ENCODE measurements around the gene DHX32. TPM values are rescaled to one million over a fixed set of nuclear protein-coding genes. Genes with fewer than 3 reads are reported as not detected.

DHX32 gene
- total RNA-seq, 1 experiment from 2014 or later, result 36.2 TPM

DNA sequence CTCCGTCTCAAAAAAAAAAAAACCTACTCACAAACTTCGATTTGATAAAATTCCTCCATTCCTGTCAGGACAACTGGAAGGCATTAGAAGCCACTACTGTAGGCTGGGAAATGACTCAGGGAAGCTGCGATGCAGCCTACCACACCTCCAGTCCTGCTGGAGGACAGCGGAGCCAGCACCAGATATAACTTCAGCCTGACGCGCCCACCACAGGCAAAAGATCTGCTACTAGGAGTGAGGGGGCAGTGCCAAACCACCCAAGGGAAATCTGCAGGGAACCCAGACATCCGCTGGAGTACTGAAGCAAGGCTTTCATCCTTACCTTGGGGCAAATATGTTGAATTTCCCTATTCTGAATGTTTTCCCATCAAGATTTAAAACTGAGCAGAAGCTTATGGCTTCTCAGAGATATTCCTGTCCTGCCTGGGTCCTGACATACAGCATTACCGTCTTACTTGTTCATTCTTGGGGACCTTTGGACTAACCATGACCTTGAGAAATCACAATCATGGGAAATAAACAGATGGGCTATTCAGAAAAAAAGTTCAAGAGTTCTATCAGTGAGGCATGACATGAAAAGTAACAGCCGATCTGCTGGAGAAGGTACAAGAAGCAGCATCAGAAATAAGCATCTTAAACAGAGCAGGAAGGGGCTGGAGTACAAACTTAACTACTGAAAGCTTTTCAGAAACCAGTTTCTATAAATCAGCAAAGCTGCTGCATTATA lies 37.3 kb downstream of the DHX32 start:
- Histone ChIP-seq H3K27ac (ENCODE audit: low read depth, low read length, poor library complexity, severe bottlenecking) (no peak overlapping the region), H3K36me3 (ENCODE audit: insufficient read depth, low read length, poor library complexity, severe bottlenecking) (peaks cover 34% of the 10 kb centered on the region), H3K4me1 (ENCODE audit: insufficient read depth, low read length, poor library complexity, severe bottlenecking) (no peaks in the 10 kb centered on the region), H3K4me3 (ENCODE audit: low read depth, low read length, poor library complexity, severe bottlenecking) (no peak overlapping the region), H3K27me3 (replicated peaks; ENCODE audit: insufficient read depth, low read depth, low read length, poor library complexity) (no peaks in the 10 kb centered on the region), H3K9me3 (ENCODE audit: low read depth, low read length, poor library complexity, severe bottlenecking) (no peaks in the 10 kb centered on the region)
- intact Hi-C loops (cut with micrococcal nuclease; ENCODE audit: unreplicated experiment), result no loop called here
- POLR2A ChIA-PET (ENCODE audit: low non-redundant PET), result no interaction called here
- BruUV-seq (replicated peaks), result no TSS peak
- CTCF ChIA-PET, result no interaction called here
- no peak for DNase-seq (ENCODE audit: low spot score)
- TF ChIP-seq, protein P1, sequence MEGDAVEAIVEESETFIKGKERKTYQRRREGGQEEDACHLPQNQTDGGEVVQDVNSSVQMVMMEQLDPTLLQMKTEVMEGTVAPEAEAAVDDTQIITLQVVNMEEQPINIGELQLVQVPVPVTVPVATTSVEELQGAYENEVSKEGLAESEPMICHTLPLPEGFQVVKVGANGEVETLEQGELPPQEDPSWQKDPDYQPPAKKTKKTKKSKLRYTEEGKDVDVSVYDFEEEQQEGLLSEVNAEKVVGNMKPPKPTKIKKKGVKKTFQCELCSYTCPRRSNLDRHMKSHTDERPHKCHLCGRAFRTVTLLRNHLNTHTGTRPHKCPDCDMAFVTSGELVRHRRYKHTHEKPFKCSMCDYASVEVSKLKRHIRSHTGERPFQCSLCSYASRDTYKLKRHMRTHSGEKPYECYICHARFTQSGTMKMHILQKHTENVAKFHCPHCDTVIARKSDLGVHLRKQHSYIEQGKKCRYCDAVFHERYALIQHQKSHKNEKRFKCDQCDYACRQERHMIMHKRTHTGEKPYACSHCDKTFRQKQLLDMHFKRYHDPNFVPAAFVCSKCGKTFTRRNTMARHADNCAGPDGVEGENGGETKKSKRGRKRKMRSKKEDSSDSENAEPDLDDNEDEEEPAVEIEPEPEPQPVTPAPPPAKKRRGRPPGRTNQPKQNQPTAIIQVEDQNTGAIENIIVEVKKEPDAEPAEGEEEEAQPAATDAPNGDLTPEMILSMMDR (conservative IDR thresholded peaks at IDR 0.05; ENCODE audit: low read depth, low read length), result no peak
- TF ChIP-seq EZH2 (IDR thresholded peaks at IDR 0.05; ENCODE audit: borderline replicate concordance, low read depth, low read length, poor library complexity, severe bottlenecking), result no peak

DNA sequence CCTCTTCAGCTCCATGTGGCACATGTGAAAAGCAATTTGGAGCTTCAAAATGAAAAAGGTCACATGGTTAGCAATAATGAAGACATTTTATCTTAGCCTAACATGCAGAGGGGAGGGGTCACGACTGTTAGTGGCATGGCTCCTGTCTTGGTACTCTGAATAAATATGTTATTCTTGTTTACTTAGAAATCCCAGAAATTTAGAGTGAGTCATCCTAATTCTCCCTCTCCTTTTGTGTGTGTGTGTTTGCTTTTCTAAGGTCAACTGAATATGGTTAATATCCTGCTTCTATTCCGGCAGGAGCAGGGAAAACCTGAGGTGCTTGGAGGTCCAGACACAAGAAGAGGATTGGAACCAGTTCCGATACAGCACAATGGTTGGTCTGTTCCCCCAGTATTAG lies 40.1 kb downstream of the DHX32 start:
- CTCF ChIA-PET, result no interaction called here
- no peak for DNase-seq (ENCODE audit: low spot score)
- no peaks in the 10 kb centered on the region for H3K9me3 ChIP-seq (ENCODE audit: low read depth, low read length, poor library complexity, severe bottlenecking)
- TF ChIP-seq EZH2 (IDR thresholded peaks at IDR 0.05; ENCODE audit: borderline replicate concordance, low read depth, low read length, poor library complexity, severe bottlenecking), result no peak
- TF ChIP-seq, protein P1 (conservative IDR thresholded peaks at IDR 0.05; ENCODE audit: low read depth, low read length), result no peak
- POLR2A ChIA-PET (ENCODE audit: low non-redundant PET), result no interaction called here
- no peak overlapping the region for H3K4me3 ChIP-seq (ENCODE audit: low read depth, low read length, poor library complexity, severe bottlenecking)
- no peaks in the 10 kb centered on the region for H3K27me3 ChIP-seq (replicated peaks; ENCODE audit: insufficient read depth, low read depth, low read length, poor library complexity)
- intact Hi-C loops (cut with micrococcal nuclease; ENCODE audit: unreplicated experiment), result no loop called here
- no peaks in the 10 kb centered on the region for H3K4me1 ChIP-seq (ENCODE audit: insufficient read depth, low read length, poor library complexity, severe bottlenecking)
- H3K27ac ChIP-seq (ENCODE audit: low read depth, low read length, poor library complexity, severe bottlenecking), result no peak overlapping the region
- peaks cover 60% of the 10 kb centered on the region for H3K36me3 ChIP-seq (ENCODE audit: insufficient read depth, low read length, poor library complexity, severe bottlenecking)
- BruUV-seq (replicated peaks), result no TSS peak

DNA sequence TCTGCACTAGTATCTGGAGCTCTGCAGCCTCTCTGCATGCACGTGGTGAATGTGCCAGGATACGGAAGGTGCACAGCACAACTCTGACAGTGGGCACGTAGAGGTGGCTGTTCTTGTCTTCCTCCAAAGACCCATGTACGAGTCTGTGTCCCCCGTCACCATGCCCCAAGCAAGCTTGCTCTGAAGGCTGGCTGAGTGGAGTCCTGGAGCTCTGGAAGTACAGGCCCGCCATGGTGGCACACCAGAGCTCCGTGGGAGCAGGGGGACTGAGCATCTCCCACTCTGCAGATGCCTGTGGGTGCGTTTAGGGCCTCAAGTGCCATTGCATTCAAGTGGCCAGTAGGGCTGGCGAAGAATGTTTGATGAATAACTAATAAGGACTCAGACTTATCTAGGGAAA lies 40.7 kb downstream of the DHX32 start:
- no peak for DNase-seq (ENCODE audit: low spot score)
- TF ChIP-seq, protein P1 (conservative IDR thresholded peaks at IDR 0.05; ENCODE audit: low read depth, low read length), result no peak
- TF ChIP-seq EZH2 (IDR thresholded peaks at IDR 0.05; ENCODE audit: borderline replicate concordance, low read depth, low read length, poor library complexity, severe bottlenecking), result no peak
- H3K4me1 ChIP-seq (ENCODE audit: insufficient read depth, low read length, poor library complexity, severe bottlenecking), result no peaks in the 10 kb centered on the region
- H3K9me3 ChIP-seq (ENCODE audit: low read depth, low read length, poor library complexity, severe bottlenecking), result no peaks in the 10 kb centered on the region
- no peaks in the 10 kb centered on the region for H3K27me3 ChIP-seq (replicated peaks; ENCODE audit: insufficient read depth, low read depth, low read length, poor library complexity)
- ChIA-PET CTCF (no interaction called here), POLR2A (ENCODE audit: low non-redundant PET) (no interaction called here)
- BruUV-seq (replicated peaks), result no TSS peak
- H3K27ac ChIP-seq (ENCODE audit: low read depth, low read length, poor library complexity, severe bottlenecking), result no peak overlapping the region
- peaks cover 66% of the 10 kb centered on the region for H3K36me3 ChIP-seq (ENCODE audit: insufficient read depth, low read length, poor library complexity, severe bottlenecking)
- intact Hi-C loops (cut with micrococcal nuclease; ENCODE audit: unreplicated experiment), result no loop called here
- no peak overlapping the region for H3K4me3 ChIP-seq (ENCODE audit: low read depth, low read length, poor library complexity, severe bottlenecking)
